ENCODE data around the gene ELOF1. TPM values are rescaled to one million over a fixed set of nuclear protein-coding genes. Genes with fewer than 3 reads are reported as not detected.
"Not testable (repeated sequence)": the region's sequence is repeated elsewhere in the genome, so short reads cannot be mapped to it uniquely, and the experiment has no call there.

The ELOF1 gene
- 10 to 100 TPM; 82.5 to 91.6 (median 86.4) TPM for total RNA-seq

GRCh38 chr19:11558881-11559828 is at the start of gene ELOF1:
Gene ELOF1, minus strand, starts transcription at chr19:11559230. Its CDS starts 4,883 bp downstream, at chr19:11554347.
- Mint-ChIP-seq H3K36me3 (ENCODE audit: insufficient read depth) (peaks cover 12% of the 10 kb centered on the region), H3K4me1 (ENCODE audit: low read depth) (peaks cover 39% of the 10 kb centered on the region), H3K4me3 (peak within 1 kb of the TSS; percentile 90), H3K27me3 (ENCODE audit: low read depth) (no peaks in the 10 kb centered on the region), H3K9me3 (no peaks in the 10 kb centered on the region)
- peak; percentile 98 to 99 for ATAC-seq
- peak; percentile 94 for DNase-seq

- peaks cover 4% of the 10 kb centered on the region for H3K9me3 Mint-ChIP-seq
- no peak for ATAC-seq
- peaks cover 29% of the 10 kb centered on the region for H3K36me3 Mint-ChIP-seq (ENCODE audit: insufficient read depth)
- no peaks in the 10 kb centered on the region for H3K27me3 Mint-ChIP-seq (ENCODE audit: low read depth)
- H3K4me1 Mint-ChIP-seq (ENCODE audit: low read depth): peaks cover 5% of the 10 kb centered on the region
- H3K4me3 Mint-ChIP-seq: no peak overlapping the region
- no peak for DNase-seq
Observed at GRCh38 chr19:11606484-11606883, 47.5 kb upstream of the ELOF1 start.

GRCh38 chr19:11599704-11600103 is 40.7 kb upstream of the ELOF1 start:
- H3K27me3 Mint-ChIP-seq (ENCODE audit: low read depth); ATAC-seq; H3K9me3 Mint-ChIP-seq; H3K4me3 Mint-ChIP-seq; DNase-seq: not testable (repeated sequence)
- Mint-ChIP-seq H3K4me1 (ENCODE audit: low read depth) (peaks cover 28% of the 10 kb centered on the region), H3K36me3 (ENCODE audit: insufficient read depth) (peaks cover 10% of the 10 kb centered on the region)

- no peak for ATAC-seq
- Mint-ChIP-seq H3K27me3 (ENCODE audit: low read depth) (no peaks in the 10 kb centered on the region), H3K9me3 (no peaks in the 10 kb centered on the region), H3K4me3 (peak overlapping the region; percentile 73), H3K4me1 (ENCODE audit: low read depth) (peaks cover 28% of the 10 kb centered on the region), H3K36me3 (ENCODE audit: insufficient read depth) (peaks cover 5% of the 10 kb centered on the region)
- DNase-seq: no peak
Observed at GRCh38 chr19:11598746-11599145, 39.7 kb upstream of the ELOF1 start.

- Mint-ChIP-seq H3K4me3 (peak overlapping the region; percentile 89), H3K9me3 (no peaks in the 10 kb centered on the region), H3K36me3 (ENCODE audit: insufficient read depth) (peaks cover 5% of the 10 kb centered on the region), H3K4me1 (ENCODE audit: low read depth) (peaks cover 28% of the 10 kb centered on the region), H3K27me3 (ENCODE audit: low read depth) (no peaks in the 10 kb centered on the region)
- no peak for ATAC-seq
- no peak for DNase-seq
Observed at GRCh38 chr19:11598103-11598483, 39.1 kb upstream of the ELOF1 start.

- Mint-ChIP-seq H3K36me3 (ENCODE audit: insufficient read depth) (peaks cover under 1% of the 10 kb centered on the region), H3K4me1 (ENCODE audit: low read depth) (peaks cover 26% of the 10 kb centered on the region), H3K9me3 (no peaks in the 10 kb centered on the region), H3K4me3 (peak within 1 kb of the TSS; percentile 89), H3K27me3 (ENCODE audit: low read depth) (no peaks in the 10 kb centered on the region)
- DNase-seq: peak; percentile 95
- ATAC-seq: peak; percentile 100
Observed at GRCh38 chr19:11597202-11598102, 38.4 kb upstream of the ELOF1 start, which contains the start of gene ZNF627. Gene ZNF627, plus strand, starts transcription at chr19:11597483. Its CDS starts 145 bp downstream, at chr19:11597628.

- Mint-ChIP-seq H3K36me3 (ENCODE audit: insufficient read depth) (no peaks in the 10 kb centered on the region), H3K4me3 (peak overlapping the region; percentile 89), H3K4me1 (ENCODE audit: low read depth) (peaks cover 23% of the 10 kb centered on the region), H3K27me3 (ENCODE audit: low read depth) (no peaks in the 10 kb centered on the region), H3K9me3 (no peaks in the 10 kb centered on the region)
- ATAC-seq (no peak), DNase-seq (no peak)
Observed at GRCh38 chr19:11596156-11596555, 37.1 kb upstream of the ELOF1 start.

GRCh38 chr19:11594084-11594483 is 35.1 kb upstream of the ELOF1 start:
- ATAC-seq (no peak), DNase-seq (no peak)
- no peaks in the 10 kb centered on the region for H3K36me3 Mint-ChIP-seq (ENCODE audit: insufficient read depth)
- no peak overlapping the region for H3K4me3 Mint-ChIP-seq
- no peaks in the 10 kb centered on the region for H3K9me3 Mint-ChIP-seq
- peaks cover 11% of the 10 kb centered on the region for H3K4me1 Mint-ChIP-seq (ENCODE audit: low read depth)
- no peaks in the 10 kb centered on the region for H3K27me3 Mint-ChIP-seq (ENCODE audit: low read depth)

- Mint-ChIP-seq H3K36me3 (ENCODE audit: insufficient read depth) (no peaks in the 10 kb centered on the region), H3K27me3 (ENCODE audit: low read depth) (no peaks in the 10 kb centered on the region), H3K9me3 (no peaks in the 10 kb centered on the region), H3K4me3 (no peak overlapping the region), H3K4me1 (ENCODE audit: low read depth) (peaks cover 1% of the 10 kb centered on the region)
- no peak for DNase-seq
- ATAC-seq: peak; percentile 23 to 30
Observed at GRCh38 chr19:11587975-11588631, 29.1 kb upstream of the ELOF1 start.

GRCh38 chr19:11587302-11587974 is 28.4 kb upstream of the ELOF1 start:
- H3K4me3 Mint-ChIP-seq: no peak overlapping the region
- H3K36me3 Mint-ChIP-seq (ENCODE audit: insufficient read depth): no peaks in the 10 kb centered on the region
- peak; percentile 72 for DNase-seq
- peak; percentile 91 to 92 for ATAC-seq
- no peaks in the 10 kb centered on the region for H3K27me3 Mint-ChIP-seq (ENCODE audit: low read depth)
- peaks cover 1% of the 10 kb centered on the region for H3K4me1 Mint-ChIP-seq (ENCODE audit: low read depth)
- no peaks in the 10 kb centered on the region for H3K9me3 Mint-ChIP-seq

GRCh38 chr19:11586331-11586730 is 27.3 kb upstream of the ELOF1 start:
- no peak for DNase-seq
- Mint-ChIP-seq H3K4me1 (ENCODE audit: low read depth) (peaks cover 9% of the 10 kb centered on the region), H3K36me3 (ENCODE audit: insufficient read depth) (no peaks in the 10 kb centered on the region), H3K4me3 (no peak overlapping the region), H3K27me3 (ENCODE audit: low read depth) (no peaks in the 10 kb centered on the region), H3K9me3 (no peaks in the 10 kb centered on the region)
- ATAC-seq: no peak

- Mint-ChIP-seq H3K4me3 (peak overlapping the region; percentile 61), H3K9me3 (no peaks in the 10 kb centered on the region), H3K36me3 (ENCODE audit: insufficient read depth) (no peaks in the 10 kb centered on the region), H3K27me3 (ENCODE audit: low read depth) (no peaks in the 10 kb centered on the region), H3K4me1 (ENCODE audit: low read depth) (peaks cover 28% of the 10 kb centered on the region)
- no peak for DNase-seq
- peak; percentile 90 to 92 for ATAC-seq
Observed at GRCh38 chr19:11581740-11582139, 22.7 kb upstream of the ELOF1 start.

GRCh38 chr19:11580116-11580515 is 21.1 kb upstream of the ELOF1 start:
- no peaks in the 10 kb centered on the region for H3K27me3 Mint-ChIP-seq (ENCODE audit: low read depth)
- H3K4me1 Mint-ChIP-seq (ENCODE audit: low read depth): peaks cover 30% of the 10 kb centered on the region
- H3K36me3 Mint-ChIP-seq (ENCODE audit: insufficient read depth): peaks cover 1% of the 10 kb centered on the region

More at GRCh38 chr19:11580116-11580515, 21.1 kb upstream of the ELOF1 start:
- no peaks in the 10 kb centered on the region for H3K9me3 Mint-ChIP-seq
- DNase-seq: no peak
- no peak for ATAC-seq
- H3K4me3 Mint-ChIP-seq: no peak overlapping the region

Measured in activated T-cell treated with anti-CD3 and anti-CD28 coated beads, Interleukin-2, amount 50 U/mL, for 4 hours (primary cell).